ENCODE measurements around the gene ST3GAL2.

DNA sequence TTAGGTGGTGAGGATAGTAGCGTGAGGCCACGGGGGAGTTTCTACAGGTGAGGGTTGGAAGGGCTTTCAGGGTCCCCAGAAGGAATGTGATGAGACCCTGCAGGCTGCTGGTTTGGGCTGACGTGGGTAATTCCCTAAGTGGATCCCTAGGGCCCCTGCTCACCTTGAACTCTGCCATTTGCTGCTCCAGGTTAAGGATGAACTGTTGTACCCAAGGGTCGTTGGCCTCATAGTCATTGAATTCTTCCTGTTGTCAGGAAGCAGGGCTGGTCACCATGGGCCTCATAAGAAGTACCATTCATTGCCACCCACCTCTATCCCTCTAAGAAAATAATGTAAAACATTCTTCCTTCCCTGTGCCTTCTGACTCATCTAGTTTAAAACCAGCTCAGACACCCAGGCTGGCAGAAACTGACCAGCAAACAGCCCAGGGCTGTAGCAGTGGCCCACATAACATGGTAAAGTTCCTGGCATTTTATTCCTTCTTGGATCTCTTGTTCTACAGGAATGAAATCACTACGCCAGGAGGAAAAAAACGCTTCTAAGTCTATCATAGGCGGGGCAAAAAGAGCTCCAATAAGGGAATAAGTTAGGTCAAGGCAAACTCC lies 43.1 kb upstream of the ST3GAL2 start:
- TF ChIP-seq, protein P1, sequence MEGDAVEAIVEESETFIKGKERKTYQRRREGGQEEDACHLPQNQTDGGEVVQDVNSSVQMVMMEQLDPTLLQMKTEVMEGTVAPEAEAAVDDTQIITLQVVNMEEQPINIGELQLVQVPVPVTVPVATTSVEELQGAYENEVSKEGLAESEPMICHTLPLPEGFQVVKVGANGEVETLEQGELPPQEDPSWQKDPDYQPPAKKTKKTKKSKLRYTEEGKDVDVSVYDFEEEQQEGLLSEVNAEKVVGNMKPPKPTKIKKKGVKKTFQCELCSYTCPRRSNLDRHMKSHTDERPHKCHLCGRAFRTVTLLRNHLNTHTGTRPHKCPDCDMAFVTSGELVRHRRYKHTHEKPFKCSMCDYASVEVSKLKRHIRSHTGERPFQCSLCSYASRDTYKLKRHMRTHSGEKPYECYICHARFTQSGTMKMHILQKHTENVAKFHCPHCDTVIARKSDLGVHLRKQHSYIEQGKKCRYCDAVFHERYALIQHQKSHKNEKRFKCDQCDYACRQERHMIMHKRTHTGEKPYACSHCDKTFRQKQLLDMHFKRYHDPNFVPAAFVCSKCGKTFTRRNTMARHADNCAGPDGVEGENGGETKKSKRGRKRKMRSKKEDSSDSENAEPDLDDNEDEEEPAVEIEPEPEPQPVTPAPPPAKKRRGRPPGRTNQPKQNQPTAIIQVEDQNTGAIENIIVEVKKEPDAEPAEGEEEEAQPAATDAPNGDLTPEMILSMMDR (IDR thresholded peaks at IDR 0.05): no peak
- no peak for TF ChIP-seq POLR2A (IDR thresholded peaks at IDR 0.05)
